Measurements from ENCODE around the gene LYZL4.

The LYZL4 gene

DNA sequence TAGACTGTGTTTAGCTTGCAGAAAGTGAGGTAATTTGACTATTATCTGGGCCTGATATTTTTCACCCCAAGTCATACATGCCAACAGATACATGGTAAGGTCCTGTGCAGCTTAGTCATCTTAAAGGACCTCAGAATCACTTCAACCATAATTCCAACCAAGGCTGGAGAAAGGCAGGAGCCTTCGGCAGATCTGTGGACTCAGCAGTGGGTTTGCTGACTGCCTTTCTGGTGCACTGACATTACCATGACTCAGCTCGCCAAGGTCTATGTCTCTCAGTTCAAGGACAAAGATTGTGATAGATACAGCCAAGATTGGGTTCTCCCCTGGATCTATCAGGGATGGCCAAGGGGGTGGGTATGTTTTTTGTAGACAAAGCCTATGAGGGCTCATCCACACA, 32.7 kb downstream of the LYZL4 start:
- H3K4me3 ChIP-seq (ENCODE audit: low read depth, low read length) = no peak overlapping the region
- TF ChIP-seq, protein P1, sequence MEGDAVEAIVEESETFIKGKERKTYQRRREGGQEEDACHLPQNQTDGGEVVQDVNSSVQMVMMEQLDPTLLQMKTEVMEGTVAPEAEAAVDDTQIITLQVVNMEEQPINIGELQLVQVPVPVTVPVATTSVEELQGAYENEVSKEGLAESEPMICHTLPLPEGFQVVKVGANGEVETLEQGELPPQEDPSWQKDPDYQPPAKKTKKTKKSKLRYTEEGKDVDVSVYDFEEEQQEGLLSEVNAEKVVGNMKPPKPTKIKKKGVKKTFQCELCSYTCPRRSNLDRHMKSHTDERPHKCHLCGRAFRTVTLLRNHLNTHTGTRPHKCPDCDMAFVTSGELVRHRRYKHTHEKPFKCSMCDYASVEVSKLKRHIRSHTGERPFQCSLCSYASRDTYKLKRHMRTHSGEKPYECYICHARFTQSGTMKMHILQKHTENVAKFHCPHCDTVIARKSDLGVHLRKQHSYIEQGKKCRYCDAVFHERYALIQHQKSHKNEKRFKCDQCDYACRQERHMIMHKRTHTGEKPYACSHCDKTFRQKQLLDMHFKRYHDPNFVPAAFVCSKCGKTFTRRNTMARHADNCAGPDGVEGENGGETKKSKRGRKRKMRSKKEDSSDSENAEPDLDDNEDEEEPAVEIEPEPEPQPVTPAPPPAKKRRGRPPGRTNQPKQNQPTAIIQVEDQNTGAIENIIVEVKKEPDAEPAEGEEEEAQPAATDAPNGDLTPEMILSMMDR (IDR thresholded peaks at IDR 0.05; ENCODE audit: borderline replicate concordance, insufficient read depth, low read depth, low read length) = no peak

DNA sequence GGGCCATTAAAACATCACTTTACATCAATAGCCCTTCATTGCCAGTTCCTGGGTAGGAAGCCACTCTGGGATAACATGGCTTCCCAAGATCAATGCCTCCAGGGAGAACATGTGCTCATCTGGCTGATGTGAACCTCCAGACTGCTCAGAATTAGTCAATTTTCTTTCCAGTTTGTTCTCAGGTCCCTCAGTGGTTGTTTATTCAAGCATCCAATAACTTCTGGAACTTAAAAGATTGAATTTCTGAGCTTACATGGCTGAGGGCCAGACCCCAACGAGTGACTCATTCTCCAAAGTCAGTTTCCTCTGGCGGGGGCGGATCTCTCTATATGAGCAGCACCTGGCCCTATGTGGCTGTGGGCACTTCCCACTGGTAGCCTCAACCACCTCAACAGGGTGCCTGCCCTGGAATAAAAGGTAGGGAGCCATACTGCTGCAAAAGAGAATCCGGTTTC, 34.0 kb downstream of the LYZL4 start:
- TF ChIP-seq, protein P1 (IDR thresholded peaks at IDR 0.05; ENCODE audit: borderline replicate concordance, insufficient read depth, low read depth, low read length) = no peak
- H3K4me3 ChIP-seq (ENCODE audit: low read depth, low read length) = no peak overlapping the region

DNA sequence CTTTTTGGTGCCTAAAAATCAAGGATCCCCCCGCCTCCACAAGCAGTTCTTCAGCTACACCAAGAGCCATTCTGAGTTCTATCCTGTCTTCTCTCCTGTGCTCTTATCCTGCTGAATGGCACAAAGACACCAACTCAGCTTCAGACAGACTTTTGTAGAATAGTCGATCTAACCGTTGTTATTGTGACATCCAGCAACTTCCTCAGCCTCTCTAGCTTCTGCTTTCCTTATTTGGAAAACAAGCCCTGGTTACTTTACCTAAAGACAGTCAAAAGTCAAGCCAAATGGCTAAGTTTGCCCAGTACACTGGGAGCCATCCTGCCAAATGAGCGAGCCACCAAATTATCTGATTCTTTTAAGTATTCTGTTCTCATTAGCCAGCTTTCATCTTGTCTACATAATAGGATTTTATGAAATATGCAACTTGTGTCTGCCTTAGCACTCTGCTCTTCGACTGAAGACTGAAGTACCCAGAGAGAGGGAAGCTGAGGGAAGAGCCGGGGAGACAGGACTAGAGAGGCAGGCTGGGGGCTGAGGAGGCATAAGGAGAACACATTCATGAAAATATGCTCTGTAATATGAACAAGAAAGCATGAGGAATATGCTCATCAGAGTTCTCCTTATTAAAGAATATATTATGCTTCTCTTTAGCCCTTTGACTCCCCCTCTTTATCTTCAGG, 35.1 kb downstream of the LYZL4 start:
- H3K4me3 ChIP-seq (ENCODE audit: low read depth, low read length) = no peak overlapping the region
- TF ChIP-seq, protein P1 (IDR thresholded peaks at IDR 0.05; ENCODE audit: borderline replicate concordance, insufficient read depth, low read depth, low read length) = no peak

DNA sequence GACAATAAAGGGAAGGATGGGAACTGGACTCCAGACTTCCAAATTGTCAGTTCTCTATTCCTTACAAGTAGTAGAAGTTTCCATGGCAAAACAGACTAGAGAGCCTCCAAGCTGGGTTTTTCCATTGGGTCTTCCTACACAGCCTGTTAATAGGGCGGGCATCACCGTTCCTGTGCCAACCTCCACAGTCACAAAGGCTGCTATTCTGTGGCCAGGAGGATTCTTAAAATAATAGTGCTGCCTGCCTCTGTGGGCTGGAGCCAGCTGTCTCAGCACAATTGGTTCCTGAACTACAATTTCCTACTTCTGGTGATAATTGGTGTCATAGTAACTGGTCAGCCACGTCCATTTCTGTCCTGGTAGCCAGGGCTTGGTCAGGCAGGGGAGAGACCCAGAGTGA, 38.6 kb downstream of the LYZL4 start:
- TF ChIP-seq, protein P1 (IDR thresholded peaks at IDR 0.05; ENCODE audit: borderline replicate concordance, insufficient read depth, low read depth, low read length) = no peak
- no peak overlapping the region for H3K4me3 ChIP-seq (ENCODE audit: low read depth, low read length)

DNA sequence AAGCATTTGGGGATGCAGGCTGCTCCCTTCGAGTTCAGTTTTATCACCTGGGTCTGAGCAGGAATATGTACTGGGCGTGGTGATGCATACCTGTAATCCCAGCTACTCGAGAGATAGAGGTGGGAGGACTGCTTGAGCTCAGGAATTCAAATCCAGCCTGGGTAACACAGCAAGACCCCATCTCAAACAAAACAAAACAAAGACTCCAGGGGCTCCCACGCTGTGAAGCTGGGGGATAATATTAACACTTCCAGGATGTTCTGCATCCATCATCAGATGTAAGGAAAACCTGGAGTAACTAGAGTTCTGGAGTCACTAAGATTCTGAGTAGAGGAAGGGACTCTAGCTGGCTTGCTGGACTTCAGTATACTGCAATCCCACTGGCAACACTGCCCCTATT, 40.6 kb downstream of the LYZL4 start:
- TF ChIP-seq, protein P1 (IDR thresholded peaks at IDR 0.05; ENCODE audit: borderline replicate concordance, insufficient read depth, low read depth, low read length) = no peak
- H3K4me3 ChIP-seq (ENCODE audit: low read depth, low read length) = no peak overlapping the region

DNA sequence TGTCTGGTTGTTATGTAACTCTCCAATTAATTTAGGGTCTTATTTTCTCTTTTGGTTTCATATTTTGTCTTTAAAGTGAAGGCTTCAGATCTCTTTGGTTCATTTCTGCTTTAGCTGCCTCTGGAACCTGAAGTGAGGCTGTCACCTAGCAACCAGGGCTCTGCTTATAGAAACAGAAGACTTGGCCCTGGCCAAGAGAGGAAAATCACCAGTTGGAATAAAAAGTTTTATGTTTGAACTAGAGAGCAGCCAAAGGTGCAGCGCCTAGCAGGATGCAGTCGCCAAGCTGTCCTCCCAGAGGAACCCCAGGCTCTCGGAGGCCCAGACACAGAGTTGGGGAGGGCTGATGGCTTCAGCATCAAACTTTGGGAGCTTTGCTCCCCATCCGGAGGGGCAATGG, 41.1 kb downstream of the LYZL4 start:
- H3K4me3 ChIP-seq (ENCODE audit: low read depth, low read length) = no peak overlapping the region
- TF ChIP-seq, protein P1 (IDR thresholded peaks at IDR 0.05; ENCODE audit: borderline replicate concordance, insufficient read depth, low read depth, low read length) = no peak

DNA sequence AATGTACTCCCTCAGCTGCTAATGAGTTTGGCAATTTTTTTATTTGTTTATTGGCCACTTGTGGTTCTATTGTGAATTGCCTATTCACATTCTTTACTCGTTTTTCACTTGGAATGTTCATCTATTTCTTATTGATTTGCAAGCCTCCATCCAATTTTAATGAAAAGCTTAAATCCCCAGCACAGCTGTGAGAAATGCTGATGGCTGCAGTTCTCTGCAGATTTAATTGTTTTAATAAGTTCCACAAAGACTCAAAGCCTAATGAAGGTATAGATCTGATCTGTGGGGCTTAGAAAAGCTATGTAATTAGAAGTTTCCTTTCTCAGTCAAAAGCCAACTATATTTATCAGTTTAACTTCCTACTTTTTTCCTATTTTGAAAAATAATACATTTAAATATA, 41.5 kb downstream of the LYZL4 start:
- H3K4me3 ChIP-seq (ENCODE audit: low read depth, low read length) = no peak overlapping the region
- TF ChIP-seq, protein P1 (IDR thresholded peaks at IDR 0.05; ENCODE audit: borderline replicate concordance, insufficient read depth, low read depth, low read length) = no peak

Data from GM12875 (cell line).